ENCODE results near the gene NNT. TPM values are rescaled to one million over a fixed set of nuclear protein-coding genes. Genes with fewer than 3 reads are reported as not detected.

Gene NNT
- total and polyA plus RNA-seq, 2 of the 13 experiments (the other 11 are each of a cell fraction or from before 2014, with no cell fraction given), result 21.1 to 58.0 TPM

GRCh38 chr5:43602461-43603343 is at the start of gene NNT (continued):
- TF ChIP-seq REXO4 (CRISPR knock-in tag; IDR thresholded peaks at IDR 0.05; ENCODE audit: borderline replicate concordance), result no peak
- peak; percentile 68 for TF ChIP-seq GATAD1 (CRISPR knock-in tag; IDR thresholded peaks at IDR 0.05)
- TF ChIP-seq KLF9 (CRISPR knock-in tag; IDR thresholded peaks at IDR 0.05; ENCODE audit: low read depth), result no peak
- TF ChIP-seq MBNL3 (CRISPR knock-in tag; conservative IDR thresholded peaks at IDR 0.05), result no peak
- TF ChIP-seq RARA (CRISPR knock-in tag; IDR thresholded peaks at IDR 0.05), result peak; percentile 24; the same call in 1 of the 2 replicates
- TF ChIP-seq CEBPB (IDR thresholded peaks at IDR 0.05; ENCODE audit: borderline replicate concordance, low read depth, low read length), result no peak
- no peak for TF ChIP-seq ZFP36L2 (CRISPR knock-in tag; IDR thresholded peaks at IDR 0.05)
- no peak for TF ChIP-seq PAWR (CRISPR knock-in tag; IDR thresholded peaks at IDR 0.05; ENCODE audit: borderline replicate concordance)
- no peak for TF ChIP-seq ZMYM3 (CRISPR knock-in tag; IDR thresholded peaks at IDR 0.05)
- peak; percentile 81; the same call in 1 of the 2 replicates for TF ChIP-seq MXD4 (CRISPR knock-in tag; IDR thresholded peaks at IDR 0.05)
- 0 out of 2 replicates have a peak, but pooled peaks have one; percentile 50 for TF ChIP-seq ZNF749 (CRISPR knock-in tag; IDR thresholded peaks at IDR 0.05; ENCODE audit: borderline replicate concordance)
- 0 out of 2 replicates have a peak, but pooled peaks have one; percentile 74 for TF ChIP-seq ZNF567 (CRISPR knock-in tag; IDR thresholded peaks at IDR 0.05; ENCODE audit: borderline replicate concordance)
- no peak; the same call in 1 of the 2 replicates for TF ChIP-seq ZNF446 (CRISPR knock-in tag; IDR thresholded peaks at IDR 0.05)
- peak; percentile 94; the same call in 1 of the 2 replicates for TF ChIP-seq NFKB2 (CRISPR knock-in tag; IDR thresholded peaks at IDR 0.05; ENCODE audit: borderline replicate concordance)
- TF ChIP-seq ZBTB38 (CRISPR knock-in tag; IDR thresholded peaks at IDR 0.05), result 0 out of 2 replicates have a peak, but pooled peaks have one; percentile 14
- TF ChIP-seq PRPF4 (IDR thresholded peaks at IDR 0.05; ENCODE audit: low read depth, low read length, poor library complexity, severe bottlenecking), result no peak
- no peak for TF ChIP-seq RBM22 (optimal IDR thresholded peaks at IDR 0.05; ENCODE audit: low read length)
- TF ChIP-seq, protein P1, sequence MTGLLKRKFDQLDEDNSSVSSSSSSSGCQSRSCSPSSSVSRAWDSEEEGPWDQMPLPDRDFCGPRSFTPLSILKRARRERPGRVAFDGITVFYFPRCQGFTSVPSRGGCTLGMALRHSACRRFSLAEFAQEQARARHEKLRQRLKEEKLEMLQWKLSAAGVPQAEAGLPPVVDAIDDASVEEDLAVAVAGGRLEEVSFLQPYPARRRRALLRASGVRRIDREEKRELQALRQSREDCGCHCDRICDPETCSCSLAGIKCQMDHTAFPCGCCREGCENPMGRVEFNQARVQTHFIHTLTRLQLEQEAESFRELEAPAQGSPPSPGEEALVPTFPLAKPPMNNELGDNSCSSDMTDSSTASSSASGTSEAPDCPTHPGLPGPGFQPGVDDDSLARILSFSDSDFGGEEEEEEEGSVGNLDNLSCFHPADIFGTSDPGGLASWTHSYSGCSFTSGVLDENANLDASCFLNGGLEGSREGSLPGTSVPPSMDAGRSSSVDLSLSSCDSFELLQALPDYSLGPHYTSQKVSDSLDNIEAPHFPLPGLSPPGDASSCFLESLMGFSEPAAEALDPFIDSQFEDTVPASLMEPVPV (CRISPR knock-in tag; IDR thresholded peaks at IDR 0.05), result peak; percentile 42; the same call in 1 of the 2 replicates
- no peak for TF ChIP-seq AGO2 (optimal IDR thresholded peaks at IDR 0.05; ENCODE audit: low read depth, low read length)
- no peak for TF ChIP-seq HNRNPLL (IDR thresholded peaks at IDR 0.05; ENCODE audit: low read depth, low read length, poor library complexity, severe bottlenecking)
- TF ChIP-seq, protein P2, sequence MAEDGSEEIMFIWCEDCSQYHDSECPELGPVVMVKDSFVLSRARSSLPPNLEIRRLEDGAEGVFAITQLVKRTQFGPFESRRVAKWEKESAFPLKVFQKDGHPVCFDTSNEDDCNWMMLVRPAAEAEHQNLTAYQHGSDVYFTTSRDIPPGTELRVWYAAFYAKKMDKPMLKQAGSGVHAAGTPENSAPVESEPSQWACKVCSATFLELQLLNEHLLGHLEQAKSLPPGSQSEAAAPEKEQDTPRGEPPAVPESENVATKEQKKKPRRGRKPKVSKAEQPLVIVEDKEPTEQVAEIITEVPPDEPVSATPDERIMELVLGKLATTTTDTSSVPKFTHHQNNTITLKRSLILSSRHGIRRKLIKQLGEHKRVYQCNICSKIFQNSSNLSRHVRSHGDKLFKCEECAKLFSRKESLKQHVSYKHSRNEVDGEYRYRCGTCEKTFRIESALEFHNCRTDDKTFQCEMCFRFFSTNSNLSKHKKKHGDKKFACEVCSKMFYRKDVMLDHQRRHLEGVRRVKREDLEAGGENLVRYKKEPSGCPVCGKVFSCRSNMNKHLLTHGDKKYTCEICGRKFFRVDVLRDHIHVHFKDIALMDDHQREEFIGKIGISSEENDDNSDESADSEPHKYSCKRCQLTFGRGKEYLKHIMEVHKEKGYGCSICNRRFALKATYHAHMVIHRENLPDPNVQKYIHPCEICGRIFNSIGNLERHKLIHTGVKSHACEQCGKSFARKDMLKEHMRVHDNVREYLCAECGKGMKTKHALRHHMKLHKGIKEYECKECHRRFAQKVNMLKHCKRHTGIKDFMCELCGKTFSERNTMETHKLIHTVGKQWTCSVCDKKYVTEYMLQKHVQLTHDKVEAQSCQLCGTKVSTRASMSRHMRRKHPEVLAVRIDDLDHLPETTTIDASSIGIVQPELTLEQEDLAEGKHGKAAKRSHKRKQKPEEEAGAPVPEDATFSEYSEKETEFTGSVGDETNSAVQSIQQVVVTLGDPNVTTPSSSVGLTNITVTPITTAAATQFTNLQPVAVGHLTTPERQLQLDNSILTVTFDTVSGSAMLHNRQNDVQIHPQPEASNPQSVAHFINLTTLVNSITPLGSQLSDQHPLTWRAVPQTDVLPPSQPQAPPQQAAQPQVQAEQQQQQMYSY (CRISPR knock-in tag; IDR thresholded peaks at IDR 0.05), result peak; percentile 63; the same call in 1 of the 2 replicates
- TF ChIP-seq ZNF24 (IDR thresholded peaks at IDR 0.05), result no peak
- TF ChIP-seq BHLHE40 (IDR thresholded peaks at IDR 0.05; ENCODE audit: low read length), result peak; percentile 37

All from HepG2 (cell line).